Neural progenitor cell (in vitro differentiated cells): Measurements from ENCODE around the gene IL1R2.

Experiments used
- EZH2phosphoT487 ChIP-seq: fragments of 200-600 bp; sonication (generic); IDR thresholded peaks from 2 replicates; pipeline ENCODE4 v1.6.1; 2017; ENCODE audit warnings: antibody characterized with exemption
- TF ChIP-seq, protein P1 (sequence below): fragments of 200-600 bp; sonication (generic); IDR thresholded peaks from 2 replicates; pipeline ENCODE4 v1.5.1; 2017; ENCODE audit warnings: antibody characterized with exemption, mild to moderate bottlenecking

DNA sequence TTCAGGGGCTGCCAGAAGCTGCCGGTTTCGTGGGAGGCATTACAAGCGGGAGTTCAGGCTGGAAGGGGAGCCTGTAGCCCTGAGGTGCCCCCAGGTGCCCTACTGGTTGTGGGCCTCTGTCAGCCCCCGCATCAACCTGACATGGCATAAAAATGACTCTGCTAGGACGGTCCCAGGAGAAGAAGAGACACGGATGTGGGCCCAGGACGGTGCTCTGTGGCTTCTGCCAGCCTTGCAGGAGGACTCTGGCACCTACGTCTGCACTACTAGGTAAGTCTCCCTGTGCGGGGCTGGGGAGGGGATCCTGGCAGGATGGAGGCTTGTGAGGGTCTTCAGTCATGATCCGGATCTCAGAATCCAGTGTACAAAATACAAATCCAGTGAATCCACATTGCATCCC, 17.8 kb downstream of the IL1R2 start:
- TF ChIP-seq, protein P1, sequence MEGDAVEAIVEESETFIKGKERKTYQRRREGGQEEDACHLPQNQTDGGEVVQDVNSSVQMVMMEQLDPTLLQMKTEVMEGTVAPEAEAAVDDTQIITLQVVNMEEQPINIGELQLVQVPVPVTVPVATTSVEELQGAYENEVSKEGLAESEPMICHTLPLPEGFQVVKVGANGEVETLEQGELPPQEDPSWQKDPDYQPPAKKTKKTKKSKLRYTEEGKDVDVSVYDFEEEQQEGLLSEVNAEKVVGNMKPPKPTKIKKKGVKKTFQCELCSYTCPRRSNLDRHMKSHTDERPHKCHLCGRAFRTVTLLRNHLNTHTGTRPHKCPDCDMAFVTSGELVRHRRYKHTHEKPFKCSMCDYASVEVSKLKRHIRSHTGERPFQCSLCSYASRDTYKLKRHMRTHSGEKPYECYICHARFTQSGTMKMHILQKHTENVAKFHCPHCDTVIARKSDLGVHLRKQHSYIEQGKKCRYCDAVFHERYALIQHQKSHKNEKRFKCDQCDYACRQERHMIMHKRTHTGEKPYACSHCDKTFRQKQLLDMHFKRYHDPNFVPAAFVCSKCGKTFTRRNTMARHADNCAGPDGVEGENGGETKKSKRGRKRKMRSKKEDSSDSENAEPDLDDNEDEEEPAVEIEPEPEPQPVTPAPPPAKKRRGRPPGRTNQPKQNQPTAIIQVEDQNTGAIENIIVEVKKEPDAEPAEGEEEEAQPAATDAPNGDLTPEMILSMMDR = no peak
- no peak for TF ChIP-seq EZH2phosphoT487
